ENCODE measurements around the gene ATP11A. TPM values are rescaled to one million over a fixed set of nuclear protein-coding genes. Genes with fewer than 3 reads are reported as not detected.
"Not testable (repeated sequence)": the region's sequence is repeated elsewhere in the genome, so short reads cannot be mapped to it uniquely, and the experiment has no call there.

ATP11A gene
- total RNA-seq, 2 experiments from 2014 or later: 28.8 to 30.2 TPM

DNA sequence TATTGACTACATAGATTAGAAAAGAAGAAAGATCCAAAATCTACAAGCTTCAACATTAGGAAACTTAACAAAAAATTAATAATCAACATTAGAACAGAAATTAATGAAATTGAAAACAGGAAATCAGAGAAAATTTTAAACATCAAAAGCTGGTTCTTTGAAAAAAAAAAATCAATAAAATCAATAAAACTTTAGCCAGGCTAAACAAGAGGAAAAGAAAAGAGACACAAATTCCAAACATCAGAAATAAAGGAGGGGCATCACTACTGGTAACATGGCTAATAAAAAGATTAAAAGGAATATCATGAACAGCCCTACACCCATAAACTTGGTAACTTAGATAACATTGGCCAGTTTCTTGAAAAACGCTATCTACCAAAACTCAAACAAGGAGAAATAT is 110.2 kb downstream of the ATP11A start:
- Mint-ChIP-seq H3K4me3 (no peak overlapping the region), H3K9me3 (peaks cover 7% of the 10 kb centered on the region), H3K27ac (no peak overlapping the region), H3K36me3 (ENCODE audit: low read depth) (peaks cover 18% of the 10 kb centered on the region), H3K4me1 (ENCODE audit: low read depth) (peaks cover 10% of the 10 kb centered on the region), H3K27me3 (no peaks in the 10 kb centered on the region)
- intact Hi-C loops (cut with micrococcal nuclease): no loop called here
- TF ChIP-seq, protein P1, sequence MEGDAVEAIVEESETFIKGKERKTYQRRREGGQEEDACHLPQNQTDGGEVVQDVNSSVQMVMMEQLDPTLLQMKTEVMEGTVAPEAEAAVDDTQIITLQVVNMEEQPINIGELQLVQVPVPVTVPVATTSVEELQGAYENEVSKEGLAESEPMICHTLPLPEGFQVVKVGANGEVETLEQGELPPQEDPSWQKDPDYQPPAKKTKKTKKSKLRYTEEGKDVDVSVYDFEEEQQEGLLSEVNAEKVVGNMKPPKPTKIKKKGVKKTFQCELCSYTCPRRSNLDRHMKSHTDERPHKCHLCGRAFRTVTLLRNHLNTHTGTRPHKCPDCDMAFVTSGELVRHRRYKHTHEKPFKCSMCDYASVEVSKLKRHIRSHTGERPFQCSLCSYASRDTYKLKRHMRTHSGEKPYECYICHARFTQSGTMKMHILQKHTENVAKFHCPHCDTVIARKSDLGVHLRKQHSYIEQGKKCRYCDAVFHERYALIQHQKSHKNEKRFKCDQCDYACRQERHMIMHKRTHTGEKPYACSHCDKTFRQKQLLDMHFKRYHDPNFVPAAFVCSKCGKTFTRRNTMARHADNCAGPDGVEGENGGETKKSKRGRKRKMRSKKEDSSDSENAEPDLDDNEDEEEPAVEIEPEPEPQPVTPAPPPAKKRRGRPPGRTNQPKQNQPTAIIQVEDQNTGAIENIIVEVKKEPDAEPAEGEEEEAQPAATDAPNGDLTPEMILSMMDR (IDR thresholded peaks at IDR 0.05): no peak
- CTCF ChIA-PET: no interaction called here
- POLR2A ChIA-PET: interaction anchor here (0.6 kb wide), 1 partner anchor 191 kb away, joined by 3 read pairs; no protein-coding TSS in a partner anchor
- DNase-seq (no peak), ATAC-seq (no peak)

DNA sequence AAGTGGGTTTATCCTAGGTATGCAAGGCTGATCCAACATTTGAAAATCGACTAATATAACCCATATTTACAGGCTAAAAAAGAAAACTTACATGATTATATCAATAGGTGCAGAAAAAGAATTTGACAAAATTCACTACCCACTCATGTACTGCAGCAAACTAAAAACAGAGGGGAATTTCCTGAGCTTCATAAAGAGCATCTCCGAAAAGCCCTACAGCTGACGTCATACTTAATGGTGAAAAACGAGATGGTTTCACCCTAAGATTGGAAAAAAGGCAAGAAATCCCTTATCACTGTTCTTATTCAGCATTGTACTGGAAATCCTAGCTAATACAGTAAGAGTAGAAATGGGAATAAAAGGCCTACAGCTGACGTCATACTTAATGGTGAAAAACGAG is 111.0 kb downstream of the ATP11A start:
- H3K9me3 Mint-ChIP-seq, ATAC-seq, POLR2A ChIA-PET: not testable (repeated sequence)

DNA sequence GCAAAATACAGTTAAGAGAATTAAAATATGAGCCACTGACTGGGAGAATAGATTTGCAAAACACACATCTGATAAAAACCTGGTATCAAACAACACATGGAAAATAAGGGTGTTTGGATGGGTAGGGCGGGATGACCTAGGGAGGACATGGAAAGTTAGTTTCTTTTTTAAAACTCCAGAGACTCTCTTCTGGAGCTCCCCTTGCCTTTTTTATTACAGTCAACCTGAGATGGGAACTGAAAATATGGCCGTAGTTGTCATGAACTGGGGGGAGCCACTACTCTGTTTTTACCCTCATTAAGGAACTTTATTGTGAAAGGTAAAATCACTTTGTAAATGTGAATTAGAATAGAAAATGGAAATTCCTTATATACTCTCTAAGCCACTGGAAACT is 113.0 kb downstream of the ATP11A start:
- H3K9me3 Mint-ChIP-seq: peaks cover 7% of the 10 kb centered on the region
- no peaks in the 10 kb centered on the region for H3K27me3 Mint-ChIP-seq
- TF ChIP-seq, protein P1 (IDR thresholded peaks at IDR 0.05): no peak
- no peak overlapping the region for H3K4me3 Mint-ChIP-seq
- H3K4me1 Mint-ChIP-seq (ENCODE audit: low read depth): peaks cover 10% of the 10 kb centered on the region
- intact Hi-C loops (cut with micrococcal nuclease): no loop called here
- DNase-seq (no peak), ATAC-seq (no peak)
- H3K27ac Mint-ChIP-seq: no peak overlapping the region
- peaks cover 14% of the 10 kb centered on the region for H3K36me3 Mint-ChIP-seq (ENCODE audit: low read depth)
- ChIA-PET CTCF (no interaction called here), POLR2A (no interaction called here)

More for the DNA sequence above, 111.0 kb downstream of the ATP11A start:
- H3K4me1 Mint-ChIP-seq (ENCODE audit: low read depth); H3K27ac Mint-ChIP-seq; H3K4me3 Mint-ChIP-seq; CTCF ChIA-PET; DNase-seq; intact Hi-C loops (cut with micrococcal nuclease); H3K27me3 Mint-ChIP-seq: not testable (repeated sequence)
- H3K36me3 Mint-ChIP-seq (ENCODE audit: low read depth): peaks cover 16% of the 10 kb centered on the region

DNA sequence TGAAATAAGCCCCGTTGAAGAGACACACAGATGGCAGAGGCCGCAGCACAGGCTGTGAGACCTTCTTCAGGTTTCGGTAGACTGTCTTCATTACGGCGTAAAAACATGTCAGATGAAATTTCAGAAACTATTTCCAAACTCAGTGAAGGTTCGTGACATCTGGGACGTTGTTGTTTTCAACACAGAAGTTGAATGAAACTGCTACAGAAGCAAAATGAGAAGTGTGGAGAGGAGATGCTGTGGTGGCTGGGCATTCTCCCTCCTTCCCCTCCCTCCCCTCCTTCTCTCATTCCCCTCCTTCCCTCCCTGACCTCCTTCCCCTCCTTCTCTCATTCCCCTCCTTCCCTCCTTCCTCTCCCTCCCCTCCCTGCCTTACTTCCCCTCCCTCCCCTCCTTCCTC is 113.6 kb downstream of the ATP11A start:
- POLR2A ChIA-PET: no interaction called here
- ATAC-seq (no peak), DNase-seq (no peak)
- H3K27ac Mint-ChIP-seq: no peak overlapping the region
- intact Hi-C loops (cut with micrococcal nuclease): no loop called here
- TF ChIP-seq, protein P1 (IDR thresholded peaks at IDR 0.05): no peak
- H3K36me3 Mint-ChIP-seq (ENCODE audit: low read depth): peaks cover 12% of the 10 kb centered on the region
- H3K27me3 Mint-ChIP-seq: no peaks in the 10 kb centered on the region
- no peak overlapping the region for H3K4me3 Mint-ChIP-seq
- CTCF ChIA-PET: no interaction called here
- peaks cover 10% of the 10 kb centered on the region for H3K4me1 Mint-ChIP-seq (ENCODE audit: low read depth)
- H3K9me3 Mint-ChIP-seq: peaks cover 7% of the 10 kb centered on the region

DNA sequence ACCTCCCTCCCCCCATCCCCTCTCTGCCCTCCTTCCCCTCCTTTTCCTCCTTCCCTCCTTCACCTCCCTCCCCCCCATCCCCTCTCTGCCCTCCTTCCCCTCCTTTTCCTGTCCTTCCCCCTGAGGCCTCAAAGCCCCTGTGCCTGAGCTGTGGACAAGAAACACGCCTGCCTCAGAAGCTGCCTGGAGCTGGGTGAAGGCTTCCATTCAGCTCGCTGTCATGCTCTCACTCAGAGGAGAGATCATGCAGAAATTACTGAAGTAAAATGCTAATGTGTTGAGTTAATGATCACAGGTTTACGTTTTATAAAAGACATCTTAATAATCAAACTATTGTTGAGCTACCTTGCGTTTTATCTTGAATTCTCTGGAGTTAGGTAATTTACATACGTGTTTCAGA is 114.5 kb downstream of the ATP11A start:
- no peak overlapping the region for H3K27ac Mint-ChIP-seq
- H3K4me3 Mint-ChIP-seq: no peak overlapping the region
- ChIA-PET CTCF (no interaction called here), POLR2A (no interaction called here)
- intact Hi-C loops (cut with micrococcal nuclease): no loop called here
- no peak for DNase-seq
- ATAC-seq: no peak
- H3K9me3 Mint-ChIP-seq: peaks cover under 1% of the 10 kb centered on the region
- TF ChIP-seq, protein P1 (IDR thresholded peaks at IDR 0.05): no peak
- no peaks in the 10 kb centered on the region for H3K27me3 Mint-ChIP-seq
- peaks cover 5% of the 10 kb centered on the region for H3K36me3 Mint-ChIP-seq (ENCODE audit: low read depth)
- peaks cover 10% of the 10 kb centered on the region for H3K4me1 Mint-ChIP-seq (ENCODE audit: low read depth)
